ENCODE data around the gene EGFL6.

The EGFL6 gene

DNA sequence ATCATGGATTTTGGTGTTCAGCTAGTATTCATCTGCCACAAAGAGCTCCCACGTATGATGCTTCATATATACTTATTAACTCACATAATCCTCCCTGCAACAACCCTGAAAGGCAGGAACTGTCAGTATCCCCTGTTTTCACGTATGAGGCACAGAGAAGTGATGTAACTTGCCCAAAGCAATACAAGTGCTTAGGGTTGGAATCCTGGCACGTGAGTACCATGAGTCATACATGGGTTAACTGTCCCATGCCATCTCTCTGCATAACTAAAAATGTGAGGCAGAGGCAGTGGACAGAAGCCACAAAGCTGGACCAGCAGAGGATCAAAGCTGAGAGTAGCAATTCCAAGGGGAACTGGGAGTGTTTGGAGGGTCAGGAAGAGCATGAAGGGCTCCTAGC, 35.7 kb upstream of the EGFL6 start:
- no peaks in the 10 kb centered on the region for H3K9me3 ChIP-seq (ENCODE audit: control insufficient read depth, insufficient read depth, low read depth, low read length)
- no peak overlapping the region for H3K27ac ChIP-seq (ENCODE audit: extremely low read depth, low read depth, low read length)
- POLR2A ChIA-PET: interaction anchor here (0.6 kb wide), 1 partner anchor 24 kb away, joined by 9 read pairs; no protein-coding TSS in a partner anchor
- CTCF ChIA-PET: interaction anchor here (0.7 to 1.1 kb wide), 2 partner anchors 23 to 1203 kb away, joined by 3 to 4 read pairs; no protein-coding TSS in a partner anchor
- H3K4me1 ChIP-seq (ENCODE audit: control insufficient read depth, insufficient read depth, low read length): no peaks in the 10 kb centered on the region
- H3K4me3 ChIP-seq (ENCODE audit: low read depth, low read length): no peak overlapping the region
- no peak for TF ChIP-seq ZNF555 (tag by site-specific recombination; conservative IDR thresholded peaks at IDR 0.05)
- TF ChIP-seq, protein P1, sequence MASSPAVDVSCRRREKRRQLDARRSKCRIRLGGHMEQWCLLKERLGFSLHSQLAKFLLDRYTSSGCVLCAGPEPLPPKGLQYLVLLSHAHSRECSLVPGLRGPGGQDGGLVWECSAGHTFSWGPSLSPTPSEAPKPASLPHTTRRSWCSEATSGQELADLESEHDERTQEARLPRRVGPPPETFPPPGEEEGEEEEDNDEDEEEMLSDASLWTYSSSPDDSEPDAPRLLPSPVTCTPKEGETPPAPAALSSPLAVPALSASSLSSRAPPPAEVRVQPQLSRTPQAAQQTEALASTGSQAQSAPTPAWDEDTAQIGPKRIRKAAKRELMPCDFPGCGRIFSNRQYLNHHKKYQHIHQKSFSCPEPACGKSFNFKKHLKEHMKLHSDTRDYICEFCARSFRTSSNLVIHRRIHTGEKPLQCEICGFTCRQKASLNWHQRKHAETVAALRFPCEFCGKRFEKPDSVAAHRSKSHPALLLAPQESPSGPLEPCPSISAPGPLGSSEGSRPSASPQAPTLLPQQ (tag by site-specific recombination; IDR thresholded peaks at IDR 0.05): 0 out of 2 replicates have a peak, but pooled peaks have one; percentile 21
- no peaks in the 10 kb centered on the region for H3K36me3 ChIP-seq (ENCODE audit: control insufficient read depth in 2 of 2, insufficient read depth in 1 of 2, low read length in 2 of 2)

DNA sequence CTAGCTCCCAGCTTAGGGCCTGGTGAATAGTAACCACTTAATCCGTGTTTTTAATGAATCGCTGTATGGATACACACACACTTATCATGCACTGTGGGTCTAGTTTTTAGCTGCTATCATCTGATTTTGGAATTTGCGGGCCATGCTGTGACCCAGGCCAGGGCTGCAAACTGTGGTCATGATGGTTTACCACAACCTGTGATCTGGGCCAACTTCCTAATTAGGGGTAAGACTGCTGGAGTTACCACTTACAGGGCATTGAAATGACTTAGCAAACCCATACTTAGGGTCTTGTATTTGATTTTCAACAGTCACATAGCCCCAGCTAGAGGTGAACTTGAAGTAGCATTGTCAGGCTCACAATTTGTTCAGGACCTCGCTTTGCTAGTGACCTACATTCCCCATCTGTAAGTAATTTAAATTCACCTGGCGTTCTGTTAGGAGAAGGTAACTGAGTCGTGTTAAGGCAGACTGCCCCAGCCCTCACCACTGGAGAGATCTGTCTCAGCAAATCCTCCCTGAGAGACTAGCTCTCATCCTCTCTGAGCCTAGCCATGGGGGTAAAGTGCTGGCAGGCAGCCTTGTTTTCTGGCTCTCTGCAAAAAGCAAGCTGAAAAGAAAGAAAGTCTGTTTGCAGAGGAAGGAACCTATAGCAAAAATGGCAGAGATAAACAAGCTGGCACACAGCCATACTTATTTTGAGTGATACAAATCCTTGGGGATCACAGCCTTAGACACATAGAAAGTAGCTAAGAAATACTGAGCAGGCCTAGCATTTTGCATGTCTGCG, 33.8 kb upstream of the EGFL6 start:
- ChIA-PET CTCF (interaction anchor here (0.6 kb wide), 1 partner anchor 43 kb away, joined by 3 read pairs; no protein-coding TSS in a partner anchor), POLR2A (no interaction called here)
- Histone ChIP-seq H3K4me1 (ENCODE audit: control insufficient read depth, insufficient read depth, low read length) (no peaks in the 10 kb centered on the region), H3K4me3 (ENCODE audit: low read depth, low read length) (no peak overlapping the region), H3K36me3 (ENCODE audit: control insufficient read depth in 2 of 2, insufficient read depth in 1 of 2, low read length in 2 of 2) (no peaks in the 10 kb centered on the region), H3K27ac (ENCODE audit: extremely low read depth, low read depth, low read length) (no peak overlapping the region), H3K9me3 (ENCODE audit: control insufficient read depth, insufficient read depth, low read depth, low read length) (no peaks in the 10 kb centered on the region)
- TF ChIP-seq ZNF175 (tag by site-specific recombination; IDR thresholded peaks at IDR 0.05) (no peak), ZNF596 (tag by site-specific recombination; IDR thresholded peaks at IDR 0.05) (no peak), ZNF132 (tag by site-specific recombination; IDR thresholded peaks at IDR 0.05; ENCODE audit: borderline replicate concordance) (no peak), SCRT2 (tag by site-specific recombination; IDR thresholded peaks at IDR 0.05) (no peak), ZNF394 (tag by site-specific recombination; IDR thresholded peaks at IDR 0.05; ENCODE audit: borderline replicate concordance) (no peak), WT1 (tag by site-specific recombination; IDR thresholded peaks at IDR 0.05) (no peak), ZNF660 (tag by site-specific recombination; IDR thresholded peaks at IDR 0.05) (no peak), ZNF624 (tag by site-specific recombination; IDR thresholded peaks at IDR 0.05) (no peak)
- TF ChIP-seq, protein P2, sequence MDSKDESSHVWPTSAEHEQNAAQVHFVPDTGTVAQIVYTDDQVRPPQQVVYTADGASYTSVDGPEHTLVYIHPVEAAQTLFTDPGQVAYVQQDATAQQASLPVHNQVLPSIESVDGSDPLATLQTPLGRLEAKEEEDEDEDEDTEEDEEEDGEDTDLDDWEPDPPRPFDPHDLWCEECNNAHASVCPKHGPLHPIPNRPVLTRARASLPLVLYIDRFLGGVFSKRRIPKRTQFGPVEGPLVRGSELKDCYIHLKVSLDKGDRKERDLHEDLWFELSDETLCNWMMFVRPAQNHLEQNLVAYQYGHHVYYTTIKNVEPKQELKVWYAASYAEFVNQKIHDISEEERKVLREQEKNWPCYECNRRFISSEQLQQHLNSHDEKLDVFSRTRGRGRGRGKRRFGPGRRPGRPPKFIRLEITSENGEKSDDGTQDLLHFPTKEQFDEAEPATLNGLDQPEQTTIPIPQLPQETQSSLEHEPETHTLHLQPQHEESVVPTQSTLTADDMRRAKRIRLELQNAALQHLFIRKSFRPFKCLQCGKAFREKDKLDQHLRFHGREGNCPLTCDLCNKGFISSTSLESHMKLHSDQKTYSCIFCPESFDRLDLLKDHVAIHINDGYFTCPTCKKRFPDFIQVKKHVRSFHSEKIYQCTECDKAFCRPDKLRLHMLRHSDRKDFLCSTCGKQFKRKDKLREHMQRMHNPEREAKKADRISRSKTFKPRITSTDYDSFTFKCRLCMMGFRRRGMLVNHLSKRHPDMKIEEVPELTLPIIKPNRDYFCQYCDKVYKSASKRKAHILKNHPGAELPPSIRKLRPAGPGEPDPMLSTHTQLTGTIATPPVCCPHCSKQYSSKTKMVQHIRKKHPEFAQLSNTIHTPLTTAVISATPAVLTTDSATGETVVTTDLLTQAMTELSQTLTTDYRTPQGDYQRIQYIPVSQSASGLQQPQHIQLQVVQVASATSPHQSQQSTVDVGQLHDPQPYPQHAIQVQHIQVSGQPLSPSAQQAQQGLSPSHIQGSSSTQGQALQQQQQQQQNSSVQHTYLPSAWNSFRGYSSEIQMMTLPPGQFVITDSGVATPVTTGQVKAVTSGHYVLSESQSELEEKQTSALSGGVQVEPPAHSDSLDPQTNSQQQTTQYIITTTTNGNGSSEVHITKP (tag by site-specific recombination; IDR thresholded peaks at IDR 0.05): no peak
- TF ChIP-seq, protein P3, sequence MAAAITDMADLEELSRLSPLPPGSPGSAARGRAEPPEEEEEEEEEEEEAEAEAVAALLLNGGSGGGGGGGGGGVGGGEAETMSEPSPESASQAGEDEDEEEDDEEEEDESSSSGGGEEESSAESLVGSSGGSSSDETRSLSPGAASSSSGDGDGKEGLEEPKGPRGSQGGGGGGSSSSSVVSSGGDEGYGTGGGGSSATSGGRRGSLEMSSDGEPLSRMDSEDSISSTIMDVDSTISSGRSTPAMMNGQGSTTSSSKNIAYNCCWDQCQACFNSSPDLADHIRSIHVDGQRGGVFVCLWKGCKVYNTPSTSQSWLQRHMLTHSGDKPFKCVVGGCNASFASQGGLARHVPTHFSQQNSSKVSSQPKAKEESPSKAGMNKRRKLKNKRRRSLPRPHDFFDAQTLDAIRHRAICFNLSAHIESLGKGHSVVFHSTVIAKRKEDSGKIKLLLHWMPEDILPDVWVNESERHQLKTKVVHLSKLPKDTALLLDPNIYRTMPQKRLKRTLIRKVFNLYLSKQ (tag by site-specific recombination; IDR thresholded peaks at IDR 0.05; ENCODE audit: borderline replicate concordance): no peak
- TF ChIP-seq, protein P4, sequence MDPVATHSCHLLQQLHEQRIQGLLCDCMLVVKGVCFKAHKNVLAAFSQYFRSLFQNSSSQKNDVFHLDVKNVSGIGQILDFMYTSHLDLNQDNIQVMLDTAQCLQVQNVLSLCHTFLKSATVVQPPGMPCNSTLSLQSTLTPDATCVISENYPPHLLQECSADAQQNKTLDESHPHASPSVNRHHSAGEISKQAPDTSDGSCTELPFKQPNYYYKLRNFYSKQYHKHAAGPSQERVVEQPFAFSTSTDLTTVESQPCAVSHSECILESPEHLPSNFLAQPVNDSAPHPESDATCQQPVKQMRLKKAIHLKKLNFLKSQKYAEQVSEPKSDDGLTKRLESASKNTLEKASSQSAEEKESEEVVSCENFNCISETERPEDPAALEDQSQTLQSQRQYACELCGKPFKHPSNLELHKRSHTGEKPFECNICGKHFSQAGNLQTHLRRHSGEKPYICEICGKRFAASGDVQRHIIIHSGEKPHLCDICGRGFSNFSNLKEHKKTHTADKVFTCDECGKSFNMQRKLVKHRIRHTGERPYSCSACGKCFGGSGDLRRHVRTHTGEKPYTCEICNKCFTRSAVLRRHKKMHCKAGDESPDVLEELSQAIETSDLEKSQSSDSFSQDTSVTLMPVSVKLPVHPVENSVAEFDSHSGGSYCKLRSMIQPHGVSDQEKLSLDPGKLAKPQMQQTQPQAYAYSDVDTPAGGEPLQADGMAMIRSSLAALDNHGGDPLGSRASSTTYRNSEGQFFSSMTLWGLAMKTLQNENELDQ (tag by site-specific recombination; IDR thresholded peaks at IDR 0.05; ENCODE audit: low read depth): no peak
